Endothelial cell of umbilical vein (primary cell): ENCODE results near the gene ANXA5.
A peak's percentile ranks its signal among the peaks of the same experiment; 100 is the strongest.

Experiments
- CTCF ChIP-seq, 2 donors: IDR thresholded peaks; 1 replicate in 1 of 2; 2 replicates in 1 of 2; pipeline ENCODE4 v1.5.1; 2011; ENCODE audit warnings: low read length in 2 of 2, mild to moderate bottlenecking in 2 of 2, moderate library complexity in 2 of 2, control low read depth in 1 of 2, inconsistent platforms in 1 of 2, low read depth in 1 of 2; ENCODE audit not compliant: insufficient read depth in 1 of 2; ENCODE audit errors: extremely low read depth in 1 of 2
- EZH2 ChIP-seq: IDR thresholded peaks from 2 replicates; pipeline ENCODE4 v1.6.1; 2012; ENCODE audit warnings: borderline replicate concordance, low read depth, mild to moderate bottlenecking, moderate library complexity, low read length, inconsistent platforms; ENCODE audit not compliant: severe bottlenecking
- FOS ChIP-seq: IDR thresholded peaks from 2 replicates; pipeline ENCODE4 v1.6.1; 2011; ENCODE audit warnings: mild to moderate bottlenecking, low read length, moderate library complexity, borderline replicate concordance; ENCODE audit not compliant: insufficient read depth
- MYC ChIP-seq: IDR thresholded peaks from one replicate; pipeline ENCODE4 v1.6.1; 2011; ENCODE audit warnings: mild to moderate bottlenecking, low read depth, low read length
- POLR2A ChIP-seq: IDR thresholded peaks from 2 replicates; pipeline ENCODE4 v1.6.1; 2012; ENCODE audit warnings: low read depth, mild to moderate bottlenecking, control low read depth, low read length
- POLR2AphosphoS5 ChIP-seq: IDR thresholded peaks from 2 replicates; pipeline ENCODE4 v1.6.1; 2012; ENCODE audit warnings: low read depth, mild to moderate bottlenecking, control low read depth, low read length, moderate library complexity; ENCODE audit not compliant: insufficient read depth

GRCh38 chr4:121690001-121690400, 6.8 kb downstream of the ANXA5 start:
- no peak for TF ChIP-seq EZH2
- TF ChIP-seq POLR2AphosphoS5, result no peak
- TF ChIP-seq FOS, result peak; percentile 15
- TF ChIP-seq CTCF (IDR thresholded peaks at IDR 0.05; ENCODE audit: extremely low read depth in 1 of 2, insufficient read depth in 1 of 2, low read depth in 1 of 2, low read length in 2 of 2), result no peak
- TF ChIP-seq MYC, result no peak
- TF ChIP-seq POLR2A, result no peak
